ENCODE data around the gene ROPN1L.

- no peak for TF ChIP-seq EZH2phosphoT487 (conservative IDR thresholded peaks at IDR 0.05; ENCODE audit: low read length)
- TF ChIP-seq, protein P1, sequence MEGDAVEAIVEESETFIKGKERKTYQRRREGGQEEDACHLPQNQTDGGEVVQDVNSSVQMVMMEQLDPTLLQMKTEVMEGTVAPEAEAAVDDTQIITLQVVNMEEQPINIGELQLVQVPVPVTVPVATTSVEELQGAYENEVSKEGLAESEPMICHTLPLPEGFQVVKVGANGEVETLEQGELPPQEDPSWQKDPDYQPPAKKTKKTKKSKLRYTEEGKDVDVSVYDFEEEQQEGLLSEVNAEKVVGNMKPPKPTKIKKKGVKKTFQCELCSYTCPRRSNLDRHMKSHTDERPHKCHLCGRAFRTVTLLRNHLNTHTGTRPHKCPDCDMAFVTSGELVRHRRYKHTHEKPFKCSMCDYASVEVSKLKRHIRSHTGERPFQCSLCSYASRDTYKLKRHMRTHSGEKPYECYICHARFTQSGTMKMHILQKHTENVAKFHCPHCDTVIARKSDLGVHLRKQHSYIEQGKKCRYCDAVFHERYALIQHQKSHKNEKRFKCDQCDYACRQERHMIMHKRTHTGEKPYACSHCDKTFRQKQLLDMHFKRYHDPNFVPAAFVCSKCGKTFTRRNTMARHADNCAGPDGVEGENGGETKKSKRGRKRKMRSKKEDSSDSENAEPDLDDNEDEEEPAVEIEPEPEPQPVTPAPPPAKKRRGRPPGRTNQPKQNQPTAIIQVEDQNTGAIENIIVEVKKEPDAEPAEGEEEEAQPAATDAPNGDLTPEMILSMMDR (IDR thresholded peaks at IDR 0.05; ENCODE audit: insufficient read depth, low read length, poor library complexity, severe bottlenecking) = no peak
Observed at GRCh38 chr5:10440367-10440990, 1.2 kb upstream of the ROPN1L start.
